Right lung (tissue), 10 donors: ENCODE measurements around the gene SLCO3A1. TPM values are rescaled to one million over a fixed set of nuclear protein-coding genes. Genes with fewer than 3 reads are reported as not detected.

ENCODE experiments used
- DNase-seq, 2 donors: peaks; one replicate each; pipeline ENCODE4 v3.0.0-alpha.2; 2013
- long read RNA-seq, 8 donors: transcript quantifications; one replicate each; lab custom pipeline, GENCODE V29; 2026
- polyA plus RNA-seq, 5 donors: library from polyadenylated mRNA; unstranded; fragments of 120-200 nt; gene quantifications; one replicate each; pipeline versions ENCODE4 v1.2.1 to v1.2.3, GENCODE V29; 2013; ENCODE audit warnings: inconsistent platforms in 1 of 5, low replicate concordance in 1 of 5; ENCODE audit not compliant: insufficient read length in 5 of 5, insufficient read depth in 1 of 5

SLCO3A1 gene
- polyA plus RNA-seq: 10 to 100 TPM in 2 of 5 donors, 1 to 10 TPM in 3; 9.1 to 16.4 (median 9.8) TPM
- long read RNA-seq, donor 1, full-length matches to known transcripts: 9 of 9 reads
- long read RNA-seq, donor 1, partial matches to known transcripts: 0 of 9 reads
- long read RNA-seq, donor 1, other reads (novel, unspliced or antisense): 0 of 9 reads
- long read RNA-seq, donor 2, partial matches to known transcripts: 0 of 2 reads
- long read RNA-seq, donor 2, other reads (novel, unspliced or antisense): 0 of 2 reads
- long read RNA-seq, donor 3, partial matches to known transcripts: 0 of 2 reads
- long read RNA-seq, donor 3, other reads (novel, unspliced or antisense): 0 of 2 reads
- long read RNA-seq, donor 4, full-length matches to known transcripts: 2 of 2 reads
- long read RNA-seq, donor 4, partial matches to known transcripts: 0 of 2 reads
- long read RNA-seq, donor 4, other reads (novel, unspliced or antisense): 0 of 2 reads
- long read RNA-seq, donor 5, partial matches to known transcripts: 0 of 2 reads
- long read RNA-seq, donor 5, other reads (novel, unspliced or antisense): 0 of 2 reads
- long read RNA-seq, donor 6, full-length matches to known transcripts: 6 of 6 reads
- long read RNA-seq, donor 6, partial matches to known transcripts: 0 of 6 reads
- long read RNA-seq, donor 6, other reads (novel, unspliced or antisense): 0 of 6 reads
- long read RNA-seq, donor 7, full-length matches to known transcripts: 4 of 4 reads
- long read RNA-seq, donor 7, partial matches to known transcripts: 0 of 4 reads
- long read RNA-seq, donor 7, other reads (novel, unspliced or antisense): 0 of 4 reads
- long read RNA-seq, donor 8, partial matches to known transcripts: 0 of 1 reads
- long read RNA-seq, donor 8, other reads (novel, unspliced or antisense): 0 of 1 reads

DNA sequence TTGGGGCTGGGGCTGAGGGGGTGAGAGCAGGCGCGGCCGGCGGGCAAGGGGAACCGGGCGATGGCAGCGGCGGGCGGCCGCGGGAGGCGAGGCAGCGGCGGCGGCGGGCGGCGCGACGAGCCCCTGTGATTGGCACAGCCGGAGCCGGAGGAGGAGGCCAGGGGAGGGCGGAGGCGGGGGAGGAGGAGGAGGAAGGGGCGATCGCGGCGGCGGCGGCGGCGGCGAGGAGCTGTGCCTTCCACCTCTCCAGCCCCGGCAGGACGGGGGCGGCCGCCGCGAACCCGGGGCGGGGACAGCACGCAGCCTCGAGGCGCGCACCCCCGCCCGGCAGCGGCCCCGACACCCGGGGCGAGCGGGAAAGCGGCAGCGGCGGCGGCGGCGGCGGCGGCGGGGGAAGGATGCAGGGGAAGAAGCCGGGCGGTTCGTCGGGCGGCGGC lies at the start of gene SLCO3A1:
SLCO3A1 (plus strand) TSS at position 198 of the 437 bp plus-strand sequence.
- no peak for DNase-seq

GRCh38 chr15:91807122-91807521 lies 46.4 kb upstream of the SLCO3A1 start:
- DNase-seq: no peak

GRCh38 chr15:91813924-91814323 lies 39.6 kb upstream of the SLCO3A1 start:
- DNase-seq: no peak

DNA sequence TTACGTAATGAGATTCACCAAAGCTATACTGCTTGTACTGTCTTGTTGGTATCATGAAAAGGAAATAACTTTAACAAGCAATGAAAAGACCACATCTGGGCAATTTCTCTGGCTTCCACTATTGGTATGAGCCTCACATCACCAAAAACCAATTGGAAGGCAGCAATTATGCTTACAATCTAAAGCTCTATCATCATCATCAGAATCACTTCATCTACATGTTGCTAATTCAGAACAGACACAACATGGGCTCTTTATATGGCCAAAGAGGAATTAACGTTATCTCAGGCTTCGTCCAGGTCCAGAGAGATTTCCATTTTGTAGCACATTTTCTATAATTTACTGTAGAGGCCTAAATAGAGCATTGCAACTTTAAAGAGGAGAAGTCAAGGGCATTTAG lies 36.6 kb upstream of the SLCO3A1 start:
- DNase-seq: no peak

- DNase-seq: no peak
Observed at GRCh38 chr15:91821458-91821857, 32.0 kb upstream of the SLCO3A1 start.

DNA sequence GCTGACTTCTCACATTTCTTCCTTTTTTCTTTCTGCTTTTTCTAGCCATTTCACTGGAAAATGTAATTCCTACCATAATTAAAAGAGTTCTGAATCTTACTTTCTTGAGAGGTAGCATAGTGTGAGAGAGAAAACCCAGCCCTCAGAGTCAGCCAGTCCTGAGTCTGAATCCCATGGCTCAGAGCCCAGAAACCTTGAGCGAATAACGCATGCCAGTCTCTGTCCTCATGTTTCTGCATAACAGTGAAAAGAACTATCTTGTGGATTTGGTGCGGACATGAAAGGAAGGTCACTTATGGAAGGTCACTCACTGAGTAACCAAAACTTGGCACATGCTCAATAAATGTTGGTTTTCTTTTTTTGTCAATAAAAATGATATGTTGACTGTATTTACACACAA lies 29.3 kb upstream of the SLCO3A1 start:
- peak; percentile 40 for DNase-seq

DNA sequence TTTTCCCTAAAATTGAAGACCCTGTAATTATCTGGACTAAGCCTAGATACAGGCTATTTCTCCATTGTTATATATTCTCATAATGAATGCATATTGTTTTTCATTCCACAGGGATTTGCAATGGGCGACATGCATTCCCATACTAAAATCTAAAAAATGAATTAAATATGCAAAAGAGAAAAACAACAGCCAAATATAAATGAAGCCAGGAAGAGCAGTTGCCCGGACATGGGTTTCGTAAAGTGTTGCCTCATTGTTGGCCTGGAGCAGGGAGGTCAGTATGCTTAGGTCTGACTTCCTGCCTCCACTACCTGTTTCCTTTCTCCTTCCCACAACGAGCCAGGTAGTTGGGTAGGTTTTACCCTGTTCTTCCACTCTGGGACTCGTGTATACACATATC lies 27.1 kb upstream of the SLCO3A1 start:
- no peak for DNase-seq

DNA sequence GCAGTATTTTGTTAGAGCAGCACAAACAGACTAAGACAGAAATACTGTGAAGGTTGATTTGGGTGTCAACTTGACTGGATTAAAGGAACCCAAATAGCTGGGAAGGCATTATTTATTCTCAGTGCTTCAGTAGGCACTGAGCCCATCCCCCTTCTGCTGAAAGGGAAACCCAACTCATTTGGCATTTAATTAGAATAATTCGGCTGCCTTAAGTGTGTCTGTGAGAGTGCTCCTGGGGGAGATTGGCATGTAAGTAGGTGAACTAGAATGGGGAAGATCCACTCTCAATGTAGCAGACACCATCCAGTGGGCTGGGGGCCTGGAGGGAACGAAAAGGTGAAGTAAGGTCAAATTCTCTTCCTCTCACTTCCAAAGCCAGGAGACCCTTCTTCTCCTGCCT lies 20.5 kb upstream of the SLCO3A1 start:
- no peak for DNase-seq

- no peak for DNase-seq
Observed at GRCh38 chr15:91839867-91840266, 13.6 kb upstream of the SLCO3A1 start.

DNA sequence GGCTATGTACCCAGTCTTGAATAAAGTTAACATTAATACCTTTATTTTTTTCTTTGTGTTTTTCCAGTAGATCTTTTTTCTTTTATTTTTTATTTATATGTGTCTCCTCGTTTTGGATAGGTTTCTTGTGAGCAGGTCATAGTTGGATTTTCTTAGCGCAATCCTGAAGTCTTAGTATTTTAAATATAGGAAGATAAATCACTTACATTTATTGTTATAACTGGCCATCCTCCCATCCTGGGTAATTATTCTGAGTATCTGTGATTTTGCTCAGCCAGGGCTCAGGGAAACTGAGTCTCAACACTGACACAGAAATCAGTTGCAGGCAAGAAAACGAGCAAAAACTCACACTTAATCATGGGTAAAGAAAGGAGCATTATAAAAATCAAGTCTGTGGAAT lies 11.6 kb upstream of the SLCO3A1 start:
- no peak for DNase-seq

- DNase-seq: no peak
Observed at GRCh38 chr15:91844341-91844740, 9.2 kb upstream of the SLCO3A1 start.

GRCh38 chr15:91844928-91845327 lies 8.6 kb upstream of the SLCO3A1 start:
- no peak for DNase-seq

DNA sequence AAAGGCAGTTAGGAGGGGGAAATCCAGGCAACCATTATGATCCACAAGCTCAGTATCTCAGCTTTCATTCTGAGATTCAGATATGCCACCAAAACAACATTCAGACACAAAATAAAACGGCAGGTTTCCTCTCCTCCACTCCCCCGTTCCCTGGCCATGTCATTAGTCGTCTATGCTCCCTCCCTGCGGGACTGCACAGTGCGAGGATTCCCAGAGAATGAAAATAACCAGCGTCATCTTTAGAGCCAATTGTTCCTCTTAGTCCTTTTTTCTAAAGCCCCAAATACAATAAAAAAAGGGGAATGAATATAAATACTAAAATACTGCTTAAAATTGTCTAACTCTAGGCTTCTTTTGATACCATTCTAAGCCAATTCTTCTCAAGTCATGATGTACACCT lies 7.8 kb upstream of the SLCO3A1 start:
- no peak for DNase-seq

GRCh38 chr15:91849180-91849579 lies 4.3 kb upstream of the SLCO3A1 start:
- no peak for DNase-seq

DNA sequence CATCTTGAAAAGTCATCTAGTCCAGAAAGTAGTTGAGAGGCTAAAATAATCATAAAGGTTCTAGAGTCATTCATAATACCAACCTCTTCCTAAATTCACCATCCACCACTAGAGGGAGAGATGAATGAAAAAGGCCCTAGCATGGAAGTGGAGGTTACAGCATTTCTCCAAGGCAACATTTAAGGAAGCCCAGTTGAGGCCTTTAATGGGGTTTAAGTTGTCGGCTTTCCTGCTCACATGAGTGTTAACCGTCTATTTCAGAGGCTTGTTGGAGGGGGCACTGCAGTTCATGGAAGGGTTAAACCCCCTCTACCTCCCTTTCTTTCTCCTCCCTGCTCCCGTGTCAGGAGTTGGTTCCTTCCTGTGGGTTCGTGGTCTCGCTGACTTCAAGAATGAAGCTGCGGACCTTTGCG lies 3.8 kb upstream of the SLCO3A1 start:
- DNase-seq: no peak

DNA sequence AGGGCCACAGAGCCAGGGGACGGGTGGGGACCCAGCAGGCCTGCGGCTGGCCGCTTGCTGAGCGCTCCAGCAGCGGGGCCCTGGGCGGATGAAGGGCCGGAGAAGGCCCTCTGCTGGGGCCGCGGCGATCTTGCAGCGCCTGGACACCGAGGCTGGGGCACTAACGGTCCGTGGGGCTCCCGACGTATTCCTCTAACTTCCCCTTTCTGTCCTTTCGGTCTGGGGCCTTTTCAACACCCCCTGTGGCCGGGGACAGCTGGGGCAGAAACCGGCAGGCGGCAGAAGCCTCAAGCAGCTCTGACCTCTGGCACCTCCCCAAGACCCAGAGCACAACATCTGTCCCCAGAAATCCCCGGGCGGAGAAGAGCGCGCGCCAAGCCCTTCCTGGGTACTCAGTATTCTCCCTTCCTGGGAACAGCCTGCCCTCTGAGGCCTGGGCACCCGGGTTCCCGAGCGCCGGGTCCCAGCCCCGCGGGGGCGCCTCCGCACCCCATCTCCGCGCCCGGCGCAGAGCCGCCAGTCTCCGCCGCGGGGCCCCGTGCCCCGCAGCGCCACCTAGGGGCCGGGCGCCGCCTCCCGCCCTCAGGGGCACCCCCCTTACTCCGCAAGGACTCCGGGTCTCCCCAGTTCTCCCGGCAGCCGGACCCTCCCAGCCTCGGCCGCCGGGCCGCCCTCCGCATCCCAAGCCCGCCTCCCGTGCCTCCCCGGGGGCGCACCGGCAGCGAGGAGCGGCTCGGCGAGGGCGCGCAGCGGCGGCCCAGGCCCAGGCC lies 582 bp upstream of the SLCO3A1 start:
- peak in 1 of 2 donors; percentile 62 for DNase-seq

- no peak for DNase-seq
Observed at GRCh38 chr15:91853948-91854638, 585 bp downstream of the SLCO3A1 start.

- DNase-seq: no peak
Observed at GRCh38 chr15:91854639-91854990, 1.1 kb downstream of the SLCO3A1 start.

- no peak for DNase-seq
Observed at GRCh38 chr15:91855241-91855640, 1.7 kb downstream of the SLCO3A1 start.

DNA sequence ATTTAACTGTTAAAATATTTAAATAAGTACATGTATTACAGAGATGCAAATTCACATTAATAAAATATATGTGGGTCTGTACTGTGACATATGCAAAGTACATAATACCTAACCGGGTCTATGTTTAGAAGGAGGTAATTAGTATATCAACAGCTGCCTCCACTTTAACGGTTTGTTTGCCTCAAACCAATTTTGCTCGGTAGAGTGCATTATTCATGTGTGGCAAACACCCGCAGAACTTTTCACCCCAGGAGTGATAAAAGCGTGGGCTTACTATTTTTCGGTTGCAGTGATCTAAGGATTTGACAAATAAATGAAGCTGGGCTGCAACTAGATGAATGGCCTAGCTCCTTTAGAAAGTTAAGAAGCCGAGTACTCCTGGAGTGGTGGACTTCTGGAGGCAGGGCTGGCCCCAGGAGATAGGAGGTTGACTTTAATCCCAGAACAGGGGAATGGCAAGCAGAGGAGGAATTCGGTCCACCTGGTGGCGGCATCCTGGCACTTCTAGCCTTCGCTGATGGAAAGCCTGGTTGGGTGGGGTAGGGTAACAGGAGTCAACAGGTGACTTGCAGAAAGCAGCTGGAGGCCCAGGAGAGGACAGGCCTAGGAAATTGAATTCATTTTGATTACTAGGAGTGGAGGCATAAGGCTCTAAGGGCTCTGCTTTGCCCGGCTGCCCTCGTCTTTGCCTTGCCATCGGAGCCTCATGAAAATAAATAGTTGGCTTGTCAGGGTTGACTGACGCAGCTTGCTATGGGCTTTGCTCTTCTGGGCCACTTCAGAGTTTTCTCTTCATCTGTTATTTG lies 2.4 kb downstream of the SLCO3A1 start:
- DNase-seq: no peak

DNA sequence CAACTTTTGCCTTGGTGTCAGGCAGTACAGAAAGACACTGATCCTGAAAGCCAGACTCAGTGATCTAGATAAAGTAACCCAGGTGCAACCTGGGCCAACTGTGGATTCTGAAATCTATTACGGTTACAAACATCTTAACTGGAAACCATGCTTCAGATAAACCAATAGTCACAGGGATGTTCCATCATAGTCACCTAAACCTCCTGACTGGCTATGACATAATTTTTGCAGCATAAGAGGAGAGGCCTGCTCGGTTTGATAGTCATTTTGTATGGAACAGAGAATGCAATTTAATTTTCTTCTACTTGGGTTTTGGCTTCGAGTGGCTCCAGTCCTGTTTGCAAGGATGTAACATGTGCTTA lies 3.7 kb downstream of the SLCO3A1 start:
- no peak for DNase-seq
